Dermis microvascular lymphatic vessel endothelial cell (primary cell): ENCODE results near the gene EPO. TPM values are rescaled to one million over a fixed set of nuclear protein-coding genes. Genes with fewer than 3 reads are reported as not detected.
"Not testable (repeated sequence)": the region's sequence is repeated elsewhere in the genome, so short reads cannot be mapped to it uniquely, and the experiment has no call there.

ENCODE experiments used
- DNase-seq, 2 donors: peaks; one replicate each; pipeline versions ENCODE4 v3.0.0 to v3.0.0-alpha.2; 2010; ENCODE audit warnings: low read depth in 2 of 2
- total RNA-seq: library from RNA; depleted of rRNA; stranded (reverse); fragments of >200 nt; gene quantifications from 2 replicates; pipeline ENCODE4 v1.2.1, GENCODE V29; 2014

Gene EPO
- total RNA-seq, 1 donor from 2014 or later: not detected

- DNase-seq: no peak
These were observed 11.8 kb downstream of the EPO start for GRCh38 chr7:100731937-100732636.

- DNase-seq: no peak
These were observed 15.5 kb downstream of the EPO start for GRCh38 chr7:100735730-100736129.

GRCh38 chr7:100736671-100737070, 16.4 kb downstream of the EPO start:
- no peak for DNase-seq

- DNase-seq: no peak
These were observed 19.7 kb downstream of the EPO start for GRCh38 chr7:100739934-100740333.

- no peak for DNase-seq
These were observed 24.3 kb downstream of the EPO start for GRCh38 chr7:100744605-100745004.

- peak; percentile 24 to 35 for DNase-seq
These were observed 24.9 kb downstream of the EPO start for GRCh38 chr7:100745184-100745583.

GRCh38 chr7:100752994-100753393, 32.7 kb downstream of the EPO start:
- no peak for DNase-seq

- no peak for DNase-seq
These were observed 33.5 kb downstream of the EPO start for GRCh38 chr7:100753750-100754149.

GRCh38 chr7:100759357-100760171, 39.3 kb downstream of the EPO start:
- no peak for DNase-seq

GRCh38 chr7:100762841-100763240, 42.6 kb downstream of the EPO start:
- not testable (repeated sequence) for DNase-seq

- no peak for DNase-seq
These were observed 43.4 kb downstream of the EPO start for GRCh38 chr7:100763556-100764140.

GRCh38 chr7:100764841-100765240, 44.6 kb downstream of the EPO start:
- DNase-seq: no peak

- DNase-seq: no peak
These were observed 45.0 kb downstream of the EPO start for GRCh38 chr7:100765250-100765649.

- no peak for DNase-seq
These were observed 48.5 kb downstream of the EPO start for GRCh38 chr7:100768784-100769183.

Other genes starting within 250 kb of the EPO start
- gene TSC22D4, start 241.3 kb upstream of the EPO start, total RNA-seq: 18.5 and 37.6 TPM in 2 replicates
- 2.1 and 3.9 TPM in 2 replicates for gene NYAP1, start 236.5 kb upstream of the EPO start, total RNA-seq
- 28.5 and 51.7 TPM in 2 replicates for gene AGFG2, start 181.3 kb upstream of the EPO start, total RNA-seq
- gene SAP25, start 146.6 kb upstream of the EPO start, total RNA-seq: 0.13 TPM in 1 of 2 replicates, not detected in the other
- 5.1 and 6.1 TPM in 2 replicates for gene LRCH4, start 134.3 kb upstream of the EPO start, total RNA-seq
- 0.13 and 0.25 TPM in 2 replicates for gene FBXO24, start 134.1 kb upstream of the EPO start, total RNA-seq
- 0.13 and 0.51 TPM in 2 replicates for gene PCOLCE, start 118.1 kb upstream of the EPO start, total RNA-seq
- 6.7 and 6.8 TPM in 2 replicates for gene MOSPD3, start 107.9 kb upstream of the EPO start, total RNA-seq
- gene TFR2, start 78.9 kb upstream of the EPO start, total RNA-seq: 0.13 and 0.26 TPM in 2 replicates
- not detected in 2 replicates for gene ACTL6B, start 64.0 kb upstream of the EPO start, total RNA-seq
- 61.2 and 97.4 TPM in 2 replicates for gene GNB2, start 46.7 kb upstream of the EPO start, total RNA-seq
- gene GIGYF1, start 26.2 kb upstream of the EPO start, total RNA-seq: 9.0 and 15.2 TPM in 2 replicates
- 32.2 and 36.6 TPM in 2 replicates for gene POP7, start 14.3 kb upstream of the EPO start, total RNA-seq
- gene ZAN, start 13.1 kb downstream of the EPO start, total RNA-seq: not detected in 2 replicates
- 272 and 378 TPM in 2 replicates for gene EPHB4, start 107.1 kb downstream of the EPO start, total RNA-seq
- 28.9 and 38.9 TPM in 2 replicates for gene SLC12A9, start 132.2 kb downstream of the EPO start, total RNA-seq
- 43.5 and 46.4 TPM in 2 replicates for gene TRIP6, start 146.9 kb downstream of the EPO start, total RNA-seq
- gene SRRT, start 154.6 kb downstream of the EPO start, total RNA-seq: 29.2 and 30.0 TPM in 2 replicates
- 1.3 and 2.0 TPM in 2 replicates for gene UFSP1, start 169.2 kb downstream of the EPO start, total RNA-seq
- 1.2 and 4.3 TPM in 2 replicates for gene ACHE, start 175.4 kb downstream of the EPO start, total RNA-seq
- gene MUC3A, start 229.1 kb downstream of the EPO start, total RNA-seq: 0.13 TPM in 1 of 2 replicates, not detected in the other
- gene MUC12, start 249.1 kb downstream of the EPO start, total RNA-seq: not detected in 2 replicates